A673 (cell line): ENCODE results near the gene ZFYVE21.

Experiments
- CTCF ChIP-seq: fragments of 300-800, 200-600 bp; sonication (generic); conservative IDR thresholded peaks from 2 replicates; pipeline ENCODE4 v1.5.1; 2017; ENCODE audit warnings: low read depth, mild to moderate bottlenecking, antibody characterized with exemption, low read length, moderate library complexity, mixed read lengths
- EZH2 ChIP-seq: fragments of 200-600 bp; sonication (generic); IDR thresholded peaks from 2 replicates; pipeline ENCODE4 v1.6.1; 2017; ENCODE audit warnings: borderline replicate concordance, low read depth, mild to moderate bottlenecking, mixed read lengths, antibody characterized with exemption, low read length; ENCODE audit not compliant: poor library complexity, severe bottlenecking

GRCh38 chr14:103725001-103725682 is 9.5 kb downstream of the ZFYVE21 start:
- TF ChIP-seq CTCF (no peak), EZH2 (no peak)
